ENCODE measurements around the gene MARK3.

- no peak for TF ChIP-seq BHLHE40 (IDR thresholded peaks at IDR 0.05; ENCODE audit: borderline replicate concordance)
- TF ChIP-seq SP1 (IDR thresholded peaks at IDR 0.05), result no peak
- no peak for TF ChIP-seq L3MBTL2 (conservative IDR thresholded peaks at IDR 0.05)
- no peak for TF ChIP-seq FOXM1 (IDR thresholded peaks at IDR 0.05; ENCODE audit: borderline replicate concordance)
Measured at GRCh38 chr14:103503296-103503695, 118.1 kb downstream of the MARK3 start.

Measured in HEK293T (cell line).